Fibroblast of lung (primary cell): ENCODE data around the gene LRRC71. TPM values are rescaled to one million over a fixed set of nuclear protein-coding genes. Genes with fewer than 3 reads are reported as not detected.

Experiments used
- DNase-seq, 2 donors: peaks; one replicate each; pipeline versions ENCODE4 v3.0.0 to v3.0.0-alpha.2; 2010; ENCODE audit warnings: low read depth in 2 of 2
- H2AFZ ChIP-seq: 2 replicates; pipeline ENCODE4 v1.5.1; 2012; ENCODE audit warnings: low read length, control low read depth, inconsistent platforms
- H3K27ac ChIP-seq: 2 replicates; pipeline ENCODE4 v1.5.1; 2011; ENCODE audit warnings: low read length, control low read depth; ENCODE audit not compliant: insufficient read depth
- H3K27me3 ChIP-seq: 2 replicates; pipeline ENCODE4 v1.5.1; 2011; ENCODE audit warnings: mild to moderate bottlenecking, low read length; ENCODE audit not compliant: control insufficient read depth, insufficient read depth
- H3K36me3 ChIP-seq: 2 replicates; pipeline ENCODE4 v1.5.1; 2011; ENCODE audit warnings: low read length; ENCODE audit not compliant: control insufficient read depth, insufficient read depth
- H3K4me1 ChIP-seq: 2 replicates; pipeline ENCODE4 v1.5.1; 2011; ENCODE audit warnings: low read length; ENCODE audit not compliant: control insufficient read depth, insufficient read depth; ENCODE audit errors: extremely low read depth
- H3K4me2 ChIP-seq: 2 replicates; pipeline ENCODE4 v1.5.1; 2011; ENCODE audit warnings: low read length, control low read depth; ENCODE audit not compliant: insufficient read depth; ENCODE audit errors: extremely low read depth
- H3K4me3 ChIP-seq, 4 experiments: fragments of 200-600 bp in 1 of 4; sonication (generic) in 1 of 4; replicated peaks in 1 of 4; 2 replicates each; pipeline ENCODE4 v1.5.1; 2011 to 2016; ENCODE audit warnings: low read length in 4 of 4, low read depth in 3 of 4, mild to moderate bottlenecking in 3 of 4, control low read depth in 2 of 4, inconsistent platforms in 1 of 4, mixed read lengths in 1 of 4; ENCODE audit not compliant: insufficient read depth in 1 of 4; ENCODE audit errors: control extremely low read depth in 1 of 4
- H3K79me2 ChIP-seq: 2 replicates; pipeline ENCODE4 v1.5.1; 2012; ENCODE audit warnings: mild to moderate bottlenecking, low read length, inconsistent platforms; ENCODE audit not compliant: control insufficient read depth, insufficient read depth
- H3K9ac ChIP-seq: 2 replicates; pipeline ENCODE4 v1.5.1; 2011; ENCODE audit warnings: mild to moderate bottlenecking, low read length, control low read depth; ENCODE audit not compliant: insufficient read depth
- H3K9me3 ChIP-seq: 2 replicates; pipeline ENCODE4 v1.5.1; 2012; ENCODE audit warnings: low read depth, low read length; ENCODE audit not compliant: control insufficient read depth, insufficient read depth
- H4K20me1 ChIP-seq: 2 replicates; pipeline ENCODE4 v1.5.1; 2011; ENCODE audit warnings: low read length; ENCODE audit not compliant: control insufficient read depth, insufficient read depth; ENCODE audit errors: extremely low read depth
- CTCF ChIP-seq, 2 donors: IDR thresholded peaks in 1 of 2; conservative IDR thresholded peaks in 1 of 2; 1 replicate in 1 of 2; 2 replicates in 1 of 2; pipeline ENCODE4 v1.5.1; 2011 to 2012; ENCODE audit warnings: low read length in 2 of 2, control low read depth in 1 of 2, inconsistent platforms in 1 of 2, low read depth in 1 of 2, mild to moderate bottlenecking in 1 of 2
- EZH2 ChIP-seq: IDR thresholded peaks from 2 replicates; pipeline ENCODE4 v1.5.1; 2012; ENCODE audit warnings: low read length, control low read depth, mild to moderate bottlenecking; ENCODE audit errors: missing control alignments
- polyA plus RNA-seq, 2 donors: library from polyadenylated mRNA; depleted of rRNA in 1 of 2; stranded (reverse) in 1 of 2; unstranded in 1 of 2; fragments of >200 nt; gene quantifications; 2 replicates each; pipeline ENCODE4 v1.2.1, GENCODE V29; 2011 to 2012; ENCODE audit warnings: missing spikeins in 1 of 2
- total RNA-seq: library from RNA; depleted of rRNA; stranded (reverse); fragments of >200 nt; gene quantifications from 2 replicates; pipeline ENCODE4 v1.2.1, GENCODE V29; 2014

Gene LRRC71
- total and polyA plus RNA-seq, 2 donors (not counting 1 experiment from before 2014, with no cell fraction given), result 1.8 TPM; not detected in 1

- Histone ChIP-seq H3K27ac (no peak overlapping the region), H3K79me2 (no peaks in the 10 kb centered on the region), H3K9ac (no peak overlapping the region), H2AFZ (no peak overlapping the region), H3K4me3 (no peak overlapping the region), H3K27me3 (no peaks in the 10 kb centered on the region), H4K20me1 (no peaks in the 10 kb centered on the region), H3K4me2 (no peak overlapping the region), H3K9me3 (no peaks in the 10 kb centered on the region), H3K36me3 (peaks cover 11% of the 10 kb centered on the region), H3K4me1 (no peaks in the 10 kb centered on the region)
- TF ChIP-seq EZH2, result no peak
- TF ChIP-seq CTCF (conservative IDR thresholded peaks at IDR 0.05 in 1 of 2, IDR thresholded peaks at IDR 0.05 in 1 of 2; ENCODE audit: low read depth in 1 of 2, low read length in 2 of 2), result no peak
- DNase-seq, result no peak
Observed at GRCh38 chr1:156935505-156936128, 15.2 kb downstream of the LRRC71 start.

GRCh38 chr1:156936191-156936590, 15.8 kb downstream of the LRRC71 start:
- no peak for TF ChIP-seq CTCF (conservative IDR thresholded peaks at IDR 0.05 in 1 of 2, IDR thresholded peaks at IDR 0.05 in 1 of 2; ENCODE audit: low read depth in 1 of 2, low read length in 2 of 2)
- no peak for TF ChIP-seq EZH2
- Histone ChIP-seq H3K79me2 (no peaks in the 10 kb centered on the region), H3K4me2 (no peak overlapping the region), H3K36me3 (peaks cover 11% of the 10 kb centered on the region), H3K27me3 (no peaks in the 10 kb centered on the region), H3K4me1 (no peaks in the 10 kb centered on the region), H2AFZ (no peak overlapping the region), H3K4me3 (no peak overlapping the region), H3K27ac (no peak overlapping the region), H4K20me1 (no peaks in the 10 kb centered on the region), H3K9me3 (no peaks in the 10 kb centered on the region), H3K9ac (no peak overlapping the region)
- no peak for DNase-seq

DNA sequence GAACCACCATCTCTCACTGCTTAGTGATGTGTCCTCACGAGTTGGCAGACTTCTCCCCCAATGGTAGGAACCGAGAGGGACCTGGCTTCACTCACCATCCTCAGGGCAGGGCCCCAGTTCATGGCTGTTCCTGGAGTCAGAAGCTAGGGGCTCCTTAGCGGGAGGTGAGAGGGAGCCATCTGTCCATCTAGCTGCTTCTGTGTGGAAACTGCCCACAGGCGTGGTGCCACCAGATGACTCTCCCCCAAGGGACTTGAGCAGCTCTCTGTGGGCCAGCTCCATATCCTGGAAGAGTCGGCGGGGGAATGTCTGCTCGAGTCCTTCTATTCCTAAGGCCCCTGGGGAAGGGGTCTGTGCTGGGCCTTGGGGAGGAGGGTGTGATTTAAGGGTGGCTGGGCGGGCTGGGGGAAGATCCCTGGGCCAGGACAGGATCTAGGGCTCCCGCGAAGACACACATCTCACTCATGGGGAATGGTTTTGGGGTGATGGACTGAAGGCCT, 16.3 kb downstream of the LRRC71 start:
- no peaks in the 10 kb centered on the region for H3K79me2 ChIP-seq
- no peaks in the 10 kb centered on the region for H3K4me1 ChIP-seq
- no peak for DNase-seq
- H3K4me2 ChIP-seq, result no peak overlapping the region
- no peaks in the 10 kb centered on the region for H4K20me1 ChIP-seq
- no peak overlapping the region for H2AFZ ChIP-seq
- H3K9ac ChIP-seq, result no peak overlapping the region
- no peaks in the 10 kb centered on the region for H3K27me3 ChIP-seq
- peaks cover 15% of the 10 kb centered on the region for H3K36me3 ChIP-seq
- no peak overlapping the region for H3K27ac ChIP-seq
- no peaks in the 10 kb centered on the region for H3K9me3 ChIP-seq
- no peak overlapping the region for H3K4me3 ChIP-seq
- no peak for TF ChIP-seq EZH2
- no peak for TF ChIP-seq CTCF (conservative IDR thresholded peaks at IDR 0.05 in 1 of 2, IDR thresholded peaks at IDR 0.05 in 1 of 2; ENCODE audit: low read depth in 1 of 2, low read length in 2 of 2)
